ENCODE results near the gene RAB33B. TPM values are rescaled to one million over a fixed set of nuclear protein-coding genes. Genes with fewer than 3 reads are reported as not detected.

Gene RAB33B
- total and polyA plus RNA-seq, 4 donors, result 7.2 to 38.9 (median 8.6) TPM

- no peak for TF ChIP-seq GABPA (IDR thresholded peaks at IDR 0.05 in 1 of 2, conservative IDR thresholded peaks at IDR 0.05 in 1 of 2)
Measured at GRCh38 chr4:139451997-139452396, 1.9 kb upstream of the RAB33B start (continued).

- H3K4me1 ChIP-seq (ENCODE audit: control insufficient read depth in 4 of 4, insufficient read depth in 4 of 4, low read length in 3 of 4), result peaks cover 2 to 32% (median 17%) of the 10 kb centered on the region in 4 donors
- WGBS, result under 1% methylated on average over 15 of the region's 15 CpGs
- H3K9me3 ChIP-seq (ENCODE audit: control insufficient read depth in 4 of 4, low read length in 3 of 4), result no peaks in the 10 kb centered on the region
- peak overlapping the region; percentile 78 to 92 (median 90) for H3K4me3 ChIP-seq (ENCODE audit: low read depth in 1 of 3, low read length in 3 of 3)
- H3K9ac ChIP-seq (ENCODE audit: low read depth in 1 of 2, low read length in 2 of 2), result peak overlapping the region; percentile 81 to 82
- no peaks in the 10 kb centered on the region for H3K27me3 ChIP-seq (ENCODE audit: control insufficient read depth in 4 of 4, insufficient read depth in 4 of 4, low read length in 3 of 4)
- no peak for DNase-seq (ENCODE audit: low spot score)
- TF ChIP-seq NR2F2 (IDR thresholded peaks at IDR 0.05), result no peak
- TF ChIP-seq HNF4G (IDR thresholded peaks at IDR 0.05), result no peak
- TF ChIP-seq RAD21 (IDR thresholded peaks at IDR 0.05), result peak; percentile 42 to 53
- peak; percentile 40 for TF ChIP-seq MAX (IDR thresholded peaks at IDR 0.05)
- TF ChIP-seq CTCF (IDR thresholded peaks at IDR 0.05; ENCODE audit: low read depth, low read length, missing input control), result peak; percentile 37
- peak; percentile 11 for TF ChIP-seq FOXA1 (IDR thresholded peaks at IDR 0.05)
- peak in 1 of 2 donors; percentile 21 for TF ChIP-seq JUND (IDR thresholded peaks at IDR 0.05)
- TF ChIP-seq RXRA (IDR thresholded peaks at IDR 0.05), result peak; percentile 60 to 67
- TF ChIP-seq YY1 (IDR thresholded peaks at IDR 0.05), result no peak
- H3K27ac ChIP-seq (ENCODE audit: low read depth in 1 of 2, low read length in 2 of 2), result peak overlapping the region; percentile 97
- H3K36me3 ChIP-seq (ENCODE audit: control insufficient read depth in 4 of 4, insufficient read depth in 3 of 4, low read depth in 1 of 4, low read length in 3 of 4), result peaks cover 0 to 1% (median 0%) of the 10 kb centered on the region in 4 donors
Measured at GRCh38 chr4:139453041-139453370, 915 bp upstream of the RAB33B start.

- Histone ChIP-seq H3K27ac (ENCODE audit: low read depth in 1 of 2, low read length in 2 of 2) (peak overlapping the region; percentile 97), H3K36me3 (ENCODE audit: control insufficient read depth in 4 of 4, insufficient read depth in 3 of 4, low read depth in 1 of 4, low read length in 3 of 4) (peaks cover 0 to 1% (median 0%) of the 10 kb centered on the region in 4 donors), H3K9me3 (ENCODE audit: control insufficient read depth in 4 of 4, low read length in 3 of 4) (no peaks in the 10 kb centered on the region), H3K4me3 (ENCODE audit: low read depth in 1 of 3, low read length in 3 of 3) (peak overlapping the region; percentile 90 to 99 (median 92)), H3K27me3 (ENCODE audit: control insufficient read depth in 4 of 4, insufficient read depth in 4 of 4, low read length in 3 of 4) (no peaks in the 10 kb centered on the region), H3K4me1 (ENCODE audit: control insufficient read depth in 4 of 4, insufficient read depth in 4 of 4, low read length in 3 of 4) (peaks cover 2 to 37% (median 20%) of the 10 kb centered on the region in 4 donors), H3K9ac (ENCODE audit: low read depth in 1 of 2, low read length in 2 of 2) (peak overlapping the region; percentile 81 to 82)
- peak; percentile 93 for DNase-seq (ENCODE audit: low spot score)
- TF ChIP-seq GABPA (IDR thresholded peaks at IDR 0.05 in 1 of 2, conservative IDR thresholded peaks at IDR 0.05 in 1 of 2), result peak in 1 of 2 donors; percentile 64
- peak in 1 of 2 donors; percentile 23 for TF ChIP-seq RXRA (IDR thresholded peaks at IDR 0.05)
- TF ChIP-seq YY1 (IDR thresholded peaks at IDR 0.05), result peak; percentile 53
- no peak for TF ChIP-seq CTCF (IDR thresholded peaks at IDR 0.05; ENCODE audit: low read depth, low read length, missing input control)
- TF ChIP-seq RAD21 (IDR thresholded peaks at IDR 0.05), result no peak
- no peak for TF ChIP-seq FOXA1 (IDR thresholded peaks at IDR 0.05)
- no peak for TF ChIP-seq HNF4G (IDR thresholded peaks at IDR 0.05)
- TF ChIP-seq HNF4A (conservative IDR thresholded peaks at IDR 0.05), result peak; percentile 43 to 67
- peak; percentile 71 for TF ChIP-seq REST (IDR thresholded peaks at IDR 0.05)
- peak; percentile 38 for TF ChIP-seq MAX (IDR thresholded peaks at IDR 0.05)
- TF ChIP-seq FOXA2 (IDR thresholded peaks at IDR 0.05), result no peak
- peak; percentile 92 to 96 for TF ChIP-seq EGR1 (IDR thresholded peaks at IDR 0.05; ENCODE audit: low read depth in 2 of 2)
- no peak for TF ChIP-seq NR2F2 (IDR thresholded peaks at IDR 0.05)
- peak; percentile 99 for TF ChIP-seq ZBTB33 (IDR thresholded peaks at IDR 0.05)
- TF ChIP-seq JUND (IDR thresholded peaks at IDR 0.05), result no peak
- TF ChIP-seq SP1 (IDR thresholded peaks at IDR 0.05), result peak; percentile 69
- no peak for TF ChIP-seq ATF3 (IDR thresholded peaks at IDR 0.05)
- peak; percentile 55 for TF ChIP-seq TAF1 (conservative IDR thresholded peaks at IDR 0.05)
- under 1% methylated on average over 76 of the region's 76 CpGs for WGBS
Measured at GRCh38 chr4:139453371-139454110, 380 bp upstream of the RAB33B start.

All from liver (tissue), 9 donors.